Measurements from ENCODE around the gene CDA. TPM values are rescaled to one million over a fixed set of nuclear protein-coding genes. Genes with fewer than 3 reads are reported as not detected.

The CDA gene
- total and polyA plus RNA-seq, 9 of the 15 experiments (the other 6 are each of a cell fraction or from before 2014, with no cell fraction given): not detected

- in situ Hi-C loops (cut with MboI): no loop called here
- TF ChIP-seq RHOXF2B (CRISPR knock-in tag; conservative IDR thresholded peaks at IDR 0.05) (no peak), ZNF124 (CRISPR knock-in tag; IDR thresholded peaks at IDR 0.05) (no peak), NONO (IDR thresholded peaks at IDR 0.05; ENCODE audit: low read depth in 2 of 2, low read length in 1 of 2) (no peak), SAP30 (IDR thresholded peaks at IDR 0.05; ENCODE audit: borderline replicate concordance, insufficient read depth, low read depth, low read length, poor library complexity, severe bottlenecking) (no peak), NUFIP1 (IDR thresholded peaks at IDR 0.05; ENCODE audit: partially characterized antibody) (no peak), MAZ (CRISPR knock-in tag; conservative IDR thresholded peaks at IDR 0.05 in 1 of 2, IDR thresholded peaks at IDR 0.05 in 1 of 2) (no peak), MYC (IDR thresholded peaks at IDR 0.05; ENCODE audit: low read depth, low read length) (no peak), MYC (CRISPR knock-in tag; IDR thresholded peaks at IDR 0.05; ENCODE audit: borderline replicate concordance, low read depth) (no peak), POU5F1 (IDR thresholded peaks at IDR 0.05; ENCODE audit: borderline replicate concordance, low read depth, low read length, partially characterized antibody) (no peak), MGA (IDR thresholded peaks at IDR 0.05) (no peak)
These were observed 53.1 kb downstream of the CDA start for GRCh38 chr1:20641975-20642374.

More at GRCh38 chr1:20641975-20642374, 53.1 kb downstream of the CDA start:
- no TSS peak for BruUV-seq (replicated peaks)
- Histone ChIP-seq H3K9ac (ENCODE audit: insufficient read depth in 1 of 2, low read depth in 2 of 2, low read length in 2 of 2) (no peak overlapping the region; a peak in 1 of 4 replicates), H3K9me1 (ENCODE audit: control insufficient read depth, insufficient read depth, low read length) (no peaks in the 10 kb centered on the region), H3K79me2 (ENCODE audit: control insufficient read depth, insufficient read depth, low read length) (no peaks in the 10 kb centered on the region), H3K27ac (ENCODE audit: extremely low read depth, low read depth, low read length) (no peak overlapping the region), H3K4me1 (replicated peaks in 1 of 2; ENCODE audit: control insufficient read depth in 2 of 2, insufficient read depth in 2 of 2, low read length in 2 of 2) (peaks cover 0 to 8% of the 10 kb centered on the region in 2 experiments; a peak in 2 of 5 replicates), H2AFZ (ENCODE audit: low read depth, low read length) (no peak overlapping the region), H3K9me3 (replicated peaks; ENCODE audit: control insufficient read depth, insufficient read depth, low read depth, low read length) (no peaks in the 10 kb centered on the region), H4K20me1 (replicated peaks; ENCODE audit: control insufficient read depth, insufficient read depth, low read length) (peaks cover 12% of the 10 kb centered on the region), H3K36me3 (ENCODE audit: control insufficient read depth, insufficient read depth, low read length) (no peaks in the 10 kb centered on the region), H3K4me2 (ENCODE audit: insufficient read depth, low read length) (no peak overlapping the region), H3K27me3 (ENCODE audit: control insufficient read depth in 2 of 2, insufficient read depth in 2 of 2, low read length in 2 of 2) (peaks cover 2 to 10% of the 10 kb centered on the region in 2 experiments; a peak in 3 of 5 replicates), H3K4me3 (no peak overlapping the region)
- FAIRE-seq (no peak), DNase-seq (ENCODE audit: extremely low read depth in 1 of 4, low spot score in 3 of 4) (no peak), ATAC-seq (no peak; the same call in 2 of the 3 replicates)
- ChIA-PET POLR2A (interaction anchor here (1.8 to 2.3 kb wide), 2 partner anchors 10 to 119 kb away, joined by 5 to 12 read pairs; no protein-coding TSS in a partner anchor), CTCF (ENCODE audit: low intra/inter-chr PET ratio) (interaction anchor here (0.6 to 3.4 kb wide), 2 partner anchors 12 to 120 kb away, joined by 5 to 35 read pairs; no protein-coding TSS in a partner anchor)
- WGBS (ENCODE audit: insufficient coverage, low coverage, missing lambda C conversion rate): 9% methylated on average over 10 of the region's 10 CpGs
- intact Hi-C loops (cut with micrococcal nuclease): no loop called here
